Adrenal gland (tissue), 5 donors: ENCODE data around the gene C1QTNF5.

ENCODE experiments used
- CTCF ChIP-seq, 6 experiments: fragments of 450-650 bp in 4 of 6; fragments of 200-600 bp in 2 of 6; sonication (generic) in 1 of 6; IDR thresholded peaks; 1 replicate in 5 of 6; 2 replicates in 1 of 6; pipeline versions ENCODE4 v1.5.1 to v1.8.0; 2016 to 2021; ENCODE audit warnings: antibody characterized with exemption in 6 of 6, mild to moderate bottlenecking in 2 of 6, moderate library complexity in 1 of 6
- POLR2A ChIP-seq, 2 donors: fragments of 450-650 bp; IDR thresholded peaks; one replicate each; pipeline ENCODE4 v1.6.1; 2017; ENCODE audit warnings: antibody characterized with exemption in 2 of 2, mild to moderate bottlenecking in 2 of 2, moderate library complexity in 1 of 2
- donor health status: DM: no; HTN: no; CAD: no.

- TF ChIP-seq CTCF (IDR thresholded peaks at IDR 0.05) (no peak), POLR2A (IDR thresholded peaks at IDR 0.05) (no peak)
Observed at GRCh38 chr11:119337581-119338317, 2.9 kb downstream of the C1QTNF5 start.
